ENCODE results near the gene HAAO.

- no peak for TF ChIP-seq CTCF (conservative IDR thresholded peaks at IDR 0.05; ENCODE audit: low read depth in 2 of 2)
- no peak for TF ChIP-seq EZH2phosphoT487 (IDR thresholded peaks at IDR 0.05; ENCODE audit: unreplicated experiment)
- TF ChIP-seq, protein P1, sequence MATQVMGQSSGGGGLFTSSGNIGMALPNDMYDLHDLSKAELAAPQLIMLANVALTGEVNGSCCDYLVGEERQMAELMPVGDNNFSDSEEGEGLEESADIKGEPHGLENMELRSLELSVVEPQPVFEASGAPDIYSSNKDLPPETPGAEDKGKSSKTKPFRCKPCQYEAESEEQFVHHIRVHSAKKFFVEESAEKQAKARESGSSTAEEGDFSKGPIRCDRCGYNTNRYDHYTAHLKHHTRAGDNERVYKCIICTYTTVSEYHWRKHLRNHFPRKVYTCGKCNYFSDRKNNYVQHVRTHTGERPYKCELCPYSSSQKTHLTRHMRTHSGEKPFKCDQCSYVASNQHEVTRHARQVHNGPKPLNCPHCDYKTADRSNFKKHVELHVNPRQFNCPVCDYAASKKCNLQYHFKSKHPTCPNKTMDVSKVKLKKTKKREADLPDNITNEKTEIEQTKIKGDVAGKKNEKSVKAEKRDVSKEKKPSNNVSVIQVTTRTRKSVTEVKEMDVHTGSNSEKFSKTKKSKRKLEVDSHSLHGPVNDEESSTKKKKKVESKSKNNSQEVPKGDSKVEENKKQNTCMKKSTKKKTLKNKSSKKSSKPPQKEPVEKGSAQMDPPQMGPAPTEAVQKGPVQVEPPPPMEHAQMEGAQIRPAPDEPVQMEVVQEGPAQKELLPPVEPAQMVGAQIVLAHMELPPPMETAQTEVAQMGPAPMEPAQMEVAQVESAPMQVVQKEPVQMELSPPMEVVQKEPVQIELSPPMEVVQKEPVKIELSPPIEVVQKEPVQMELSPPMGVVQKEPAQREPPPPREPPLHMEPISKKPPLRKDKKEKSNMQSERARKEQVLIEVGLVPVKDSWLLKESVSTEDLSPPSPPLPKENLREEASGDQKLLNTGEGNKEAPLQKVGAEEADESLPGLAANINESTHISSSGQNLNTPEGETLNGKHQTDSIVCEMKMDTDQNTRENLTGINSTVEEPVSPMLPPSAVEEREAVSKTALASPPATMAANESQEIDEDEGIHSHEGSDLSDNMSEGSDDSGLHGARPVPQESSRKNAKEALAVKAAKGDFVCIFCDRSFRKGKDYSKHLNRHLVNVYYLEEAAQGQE (IDR thresholded peaks at IDR 0.05; ENCODE audit: unreplicated experiment), result no peak
- no peak for TF ChIP-seq POLR2AphosphoS5 (IDR thresholded peaks at IDR 0.05; ENCODE audit: low read depth)
- TF ChIP-seq EZH2 (IDR thresholded peaks at IDR 0.05; ENCODE audit: low read depth, unreplicated experiment), result no peak
- TF ChIP-seq, protein P2, sequence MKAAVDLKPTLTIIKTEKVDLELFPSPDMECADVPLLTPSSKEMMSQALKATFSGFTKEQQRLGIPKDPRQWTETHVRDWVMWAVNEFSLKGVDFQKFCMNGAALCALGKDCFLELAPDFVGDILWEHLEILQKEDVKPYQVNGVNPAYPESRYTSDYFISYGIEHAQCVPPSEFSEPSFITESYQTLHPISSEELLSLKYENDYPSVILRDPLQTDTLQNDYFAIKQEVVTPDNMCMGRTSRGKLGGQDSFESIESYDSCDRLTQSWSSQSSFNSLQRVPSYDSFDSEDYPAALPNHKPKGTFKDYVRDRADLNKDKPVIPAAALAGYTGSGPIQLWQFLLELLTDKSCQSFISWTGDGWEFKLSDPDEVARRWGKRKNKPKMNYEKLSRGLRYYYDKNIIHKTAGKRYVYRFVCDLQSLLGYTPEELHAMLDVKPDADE (IDR thresholded peaks at IDR 0.05), result no peak
- TF ChIP-seq JUNB (IDR thresholded peaks at IDR 0.05; ENCODE audit: unreplicated experiment), result no peak
- TF ChIP-seq NANOG (IDR thresholded peaks at IDR 0.05; ENCODE audit: borderline replicate concordance), result no peak
Measured at GRCh38 chr2:42815726-42816125, 23.3 kb upstream of the HAAO start.
